Panc1 (cell line): ENCODE data around the gene CCDC47. TPM values are rescaled to one million over a fixed set of nuclear protein-coding genes. Genes with fewer than 3 reads are reported as not detected.
A peak's percentile ranks its signal among the peaks of the same experiment; 100 is the strongest.

Experiments
- ATAC-seq: fragments of 200-7000 bp; cut with Tn5 transposase; 2 replicates; pipeline ENCODE4 v1.9.1; 2020; ENCODE audit warnings: mild to moderate bottlenecking, moderate library complexity
- BruUV-seq: library from RNA; stranded (reverse); fragments of 400-500 nt; replicated peaks from 2 replicates; lab custom pipeline; 2021; lab: Mats Ljungman, UMichigan
- CTCF ChIA-PET: fragments of 300-600 bp; sonication (Branson Sonifier 250); formaldehyde crosslinking; loops from one replicate; lab custom pipeline; 2022; ENCODE audit warnings: antibody characterized with exemption; lab: Charles Lee
- POLR2A ChIA-PET: fragments of 300-600 bp; sonication (Branson Sonifier 250); formaldehyde crosslinking; loops from one replicate; lab custom pipeline; 2022; ENCODE audit warnings: antibody characterized with exemption; lab: Charles Lee
- DNase-seq: peaks from one replicate; pipeline ENCODE4 v3.0.0-alpha.2; 2010; ENCODE audit warnings: low read depth, low spot score
- H3K27ac ChIP-seq: 2 replicates; pipeline ENCODE4 v1.5.1; 2011; ENCODE audit warnings: mild to moderate bottlenecking, low read length, inconsistent platforms
- H3K27me3 ChIP-seq: fragments of 200-500 bp; sonication (Bioruptor generic); 2 replicates; pipeline ENCODE4 v1.6.0; 2014; ENCODE audit warnings: low read length, inconsistent platforms; ENCODE audit not compliant: control insufficient read depth, insufficient read depth
- H3K36me3 ChIP-seq: fragments of 200-500 bp; sonication (Bioruptor generic); 2 replicates; pipeline ENCODE4 v1.5.1; 2014; ENCODE audit warnings: inconsistent platforms, mild to moderate bottlenecking, low read length, moderate library complexity; ENCODE audit not compliant: control insufficient read depth, insufficient read depth
- H3K4me1 ChIP-seq: 2 replicates; pipeline ENCODE4 v1.5.1; 2011; ENCODE audit warnings: inconsistent platforms, mild to moderate bottlenecking, low read length, moderate library complexity; ENCODE audit not compliant: control insufficient read depth, insufficient read depth
- H3K4me3 ChIP-seq, 2 experiments: 2 replicates each; pipeline ENCODE4 v1.5.1; 2011 to 2012; ENCODE audit warnings: low read depth in 2 of 2, low read length in 2 of 2, mild to moderate bottlenecking in 2 of 2, inconsistent platforms in 1 of 2, moderate library complexity in 1 of 2
- H3K9me3 ChIP-seq: fragments of 200-500 bp; sonication (Bioruptor generic); 2 replicates; pipeline ENCODE4 v1.5.1; 2014; ENCODE audit warnings: low read depth, mild to moderate bottlenecking, inconsistent platforms, low read length, moderate library complexity; ENCODE audit not compliant: control insufficient read depth, insufficient read depth
- POLR2AphosphoS5 ChIP-seq: IDR thresholded peaks from 2 replicates; pipeline ENCODE4 v1.6.1; 2012; ENCODE audit warnings: mild to moderate bottlenecking, low read depth, low read length, moderate library complexity
- SIN3A ChIP-seq: IDR thresholded peaks from 2 replicates; pipeline ENCODE4 v1.6.1; 2012; ENCODE audit warnings: low read depth, mild to moderate bottlenecking, low read length, moderate library complexity, borderline replicate concordance; ENCODE audit not compliant: insufficient read depth
- TCF7L2 ChIP-seq: IDR thresholded peaks from 2 replicates; pipeline ENCODE4 v1.6.1; 2011; ENCODE audit warnings: mild to moderate bottlenecking, low read depth, low read length, inconsistent platforms
- in situ Hi-C: cut with HindIII; loops from 2 replicates; pipeline ENCODE4 v1.10.0; 2016; ENCODE audit warnings: low sequenced_read_pairs, low pct_unique_long_range_greater_than_20kb
- intact Hi-C: fragments of 100-400 bp; cut with micrococcal nuclease; formaldehyde crosslinking; loops from one replicate; pipeline ENCODE4 v1.10.0; 2022; ENCODE audit not compliant: unreplicated experiment
- total RNA-seq: library from RNA; stranded (reverse); gene quantifications from one replicate; pipeline ENCODE4 v1.2.1, GENCODE V29; 2021; ENCODE audit not compliant: unreplicated experiment
- TF ChIP-seq, protein P1 (sequence below), 2 experiments: IDR thresholded peaks; 2 replicates each; pipeline ENCODE4 v1.6.1; 2011 to 2012; ENCODE audit warnings: low read depth in 2 of 2, control low read depth in 1 of 2, low read length in 1 of 2, mild to moderate bottlenecking in 1 of 2, moderate library complexity in 1 of 2; ENCODE audit not compliant: insufficient read depth in 1 of 2
- TF ChIP-seq, protein P2 (sequence below): fragments of 450-650 bp; IDR thresholded peaks from 2 replicates; pipeline ENCODE4 v1.5.1; 2017; ENCODE audit warnings: mild to moderate bottlenecking

CCDC47 gene
- total RNA-seq, 1 experiment from 2014 or later = 64.8 TPM

DNA sequence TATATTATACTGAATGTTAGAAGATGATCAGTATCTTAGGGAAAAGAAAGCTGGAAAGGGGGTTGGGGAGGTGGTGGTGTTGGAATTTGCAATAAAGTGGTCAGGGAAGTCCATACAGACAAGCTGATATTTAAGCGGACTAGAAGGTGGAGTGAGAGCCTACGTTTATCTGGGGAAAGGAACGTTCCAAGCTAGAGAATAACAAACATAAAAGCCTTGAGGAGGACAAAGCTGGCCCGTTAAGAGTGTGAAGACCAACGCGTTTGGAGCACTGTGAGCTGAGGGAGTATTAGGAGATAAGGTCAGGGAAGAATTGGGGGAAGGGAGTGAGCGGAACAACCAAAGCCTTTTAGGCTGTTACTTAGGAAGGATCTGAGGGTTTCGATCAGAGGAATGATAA is 2.0 kb upstream of the CCDC47 start:
- intact Hi-C loops = no loop called here
- peaks cover 8% of the 10 kb centered on the region for H3K4me1 ChIP-seq
- no peaks in the 10 kb centered on the region for H3K27me3 ChIP-seq
- peak overlapping the region; percentile 90 for H3K27ac ChIP-seq
- no TSS peak for BruUV-seq
- TF ChIP-seq TCF7L2 (no peak), SIN3A (no peak)
- TF ChIP-seq, protein P1, sequence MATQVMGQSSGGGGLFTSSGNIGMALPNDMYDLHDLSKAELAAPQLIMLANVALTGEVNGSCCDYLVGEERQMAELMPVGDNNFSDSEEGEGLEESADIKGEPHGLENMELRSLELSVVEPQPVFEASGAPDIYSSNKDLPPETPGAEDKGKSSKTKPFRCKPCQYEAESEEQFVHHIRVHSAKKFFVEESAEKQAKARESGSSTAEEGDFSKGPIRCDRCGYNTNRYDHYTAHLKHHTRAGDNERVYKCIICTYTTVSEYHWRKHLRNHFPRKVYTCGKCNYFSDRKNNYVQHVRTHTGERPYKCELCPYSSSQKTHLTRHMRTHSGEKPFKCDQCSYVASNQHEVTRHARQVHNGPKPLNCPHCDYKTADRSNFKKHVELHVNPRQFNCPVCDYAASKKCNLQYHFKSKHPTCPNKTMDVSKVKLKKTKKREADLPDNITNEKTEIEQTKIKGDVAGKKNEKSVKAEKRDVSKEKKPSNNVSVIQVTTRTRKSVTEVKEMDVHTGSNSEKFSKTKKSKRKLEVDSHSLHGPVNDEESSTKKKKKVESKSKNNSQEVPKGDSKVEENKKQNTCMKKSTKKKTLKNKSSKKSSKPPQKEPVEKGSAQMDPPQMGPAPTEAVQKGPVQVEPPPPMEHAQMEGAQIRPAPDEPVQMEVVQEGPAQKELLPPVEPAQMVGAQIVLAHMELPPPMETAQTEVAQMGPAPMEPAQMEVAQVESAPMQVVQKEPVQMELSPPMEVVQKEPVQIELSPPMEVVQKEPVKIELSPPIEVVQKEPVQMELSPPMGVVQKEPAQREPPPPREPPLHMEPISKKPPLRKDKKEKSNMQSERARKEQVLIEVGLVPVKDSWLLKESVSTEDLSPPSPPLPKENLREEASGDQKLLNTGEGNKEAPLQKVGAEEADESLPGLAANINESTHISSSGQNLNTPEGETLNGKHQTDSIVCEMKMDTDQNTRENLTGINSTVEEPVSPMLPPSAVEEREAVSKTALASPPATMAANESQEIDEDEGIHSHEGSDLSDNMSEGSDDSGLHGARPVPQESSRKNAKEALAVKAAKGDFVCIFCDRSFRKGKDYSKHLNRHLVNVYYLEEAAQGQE (IDR thresholded peaks at IDR 0.05; ENCODE audit: insufficient read depth in 1 of 2, low read depth in 2 of 2, low read length in 1 of 2) = no peak
- no peak for ATAC-seq
- in situ Hi-C loops = no loop called here
- ChIA-PET POLR2A (no interaction called here), CTCF (no interaction called here)
- DNase-seq = no peak
- peak overlapping the region; percentile 96 to 97 for H3K4me3 ChIP-seq
- H3K36me3 ChIP-seq = peaks cover 27% of the 10 kb centered on the region
- no peaks in the 10 kb centered on the region for H3K9me3 ChIP-seq

DNA sequence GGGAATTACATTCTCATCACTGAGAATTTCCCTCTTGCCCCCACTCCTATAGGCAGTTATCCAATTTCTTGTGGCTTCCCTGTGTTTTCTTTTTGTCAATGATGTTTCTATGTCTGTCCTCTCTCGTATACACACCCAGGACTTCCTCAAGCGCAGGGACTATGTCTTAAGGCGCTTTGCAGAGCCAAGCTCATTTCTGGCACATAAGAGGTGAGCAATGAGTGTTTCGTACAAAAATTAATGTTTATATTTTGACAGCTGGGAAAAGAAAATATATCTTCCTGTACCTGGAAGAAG is 1.5 kb upstream of the CCDC47 start:
- TF ChIP-seq POLR2AphosphoS5 (no peak), TCF7L2 (no peak), SIN3A (no peak)
- TF ChIP-seq, protein P1 (IDR thresholded peaks at IDR 0.05; ENCODE audit: insufficient read depth in 1 of 2, low read depth in 2 of 2, low read length in 1 of 2) = no peak
- TF ChIP-seq, protein P2, sequence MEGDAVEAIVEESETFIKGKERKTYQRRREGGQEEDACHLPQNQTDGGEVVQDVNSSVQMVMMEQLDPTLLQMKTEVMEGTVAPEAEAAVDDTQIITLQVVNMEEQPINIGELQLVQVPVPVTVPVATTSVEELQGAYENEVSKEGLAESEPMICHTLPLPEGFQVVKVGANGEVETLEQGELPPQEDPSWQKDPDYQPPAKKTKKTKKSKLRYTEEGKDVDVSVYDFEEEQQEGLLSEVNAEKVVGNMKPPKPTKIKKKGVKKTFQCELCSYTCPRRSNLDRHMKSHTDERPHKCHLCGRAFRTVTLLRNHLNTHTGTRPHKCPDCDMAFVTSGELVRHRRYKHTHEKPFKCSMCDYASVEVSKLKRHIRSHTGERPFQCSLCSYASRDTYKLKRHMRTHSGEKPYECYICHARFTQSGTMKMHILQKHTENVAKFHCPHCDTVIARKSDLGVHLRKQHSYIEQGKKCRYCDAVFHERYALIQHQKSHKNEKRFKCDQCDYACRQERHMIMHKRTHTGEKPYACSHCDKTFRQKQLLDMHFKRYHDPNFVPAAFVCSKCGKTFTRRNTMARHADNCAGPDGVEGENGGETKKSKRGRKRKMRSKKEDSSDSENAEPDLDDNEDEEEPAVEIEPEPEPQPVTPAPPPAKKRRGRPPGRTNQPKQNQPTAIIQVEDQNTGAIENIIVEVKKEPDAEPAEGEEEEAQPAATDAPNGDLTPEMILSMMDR = no peak
- Histone ChIP-seq H3K4me1 (peaks cover 6% of the 10 kb centered on the region), H3K4me3 (peak overlapping the region; percentile 96 to 97), H3K36me3 (peaks cover 27% of the 10 kb centered on the region), H3K9me3 (no peaks in the 10 kb centered on the region), H3K27ac (peak overlapping the region; percentile 90), H3K27me3 (no peaks in the 10 kb centered on the region)
- ChIA-PET POLR2A (no interaction called here), CTCF (no interaction called here)
- ATAC-seq (no peak), DNase-seq (no peak)
- intact Hi-C loops = no loop called here
- TSS peak; percentile 68 for BruUV-seq
- in situ Hi-C loops = no loop called here
